ENCODE results near the gene CYLD.

CYLD gene

GRCh38 chr16:50778284-50779163 lies 36.6 kb downstream of the CYLD start:
- no peak for TF ChIP-seq CTCF (IDR thresholded peaks at IDR 0.05)
- Histone ChIP-seq H3K4me3 (no peak overlapping the region), H3K27ac (no peak overlapping the region)
- no peak for DNase-seq (ENCODE audit: low spot score)

DNA sequence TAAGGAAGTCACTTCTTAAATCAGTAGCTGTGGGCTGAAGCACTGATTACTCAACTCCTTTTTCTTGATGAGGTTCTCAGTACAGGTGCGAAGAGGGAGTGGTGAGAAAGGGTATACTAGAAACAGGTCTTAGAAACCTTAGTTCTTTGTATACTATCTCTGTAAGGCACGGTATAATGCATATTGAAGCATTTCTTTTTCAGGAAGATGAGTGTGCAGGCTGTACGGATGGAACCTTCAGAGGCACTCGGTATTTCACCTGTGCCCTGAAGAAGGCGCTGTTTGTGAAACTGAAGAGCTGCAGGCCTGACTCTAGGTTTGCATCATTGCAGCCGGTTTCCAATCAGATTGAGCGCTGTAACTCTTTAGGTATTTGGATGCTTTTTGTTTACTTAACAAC lies 39.2 kb downstream of the CYLD start:
- no peak overlapping the region for H3K27ac ChIP-seq
- DNase-seq (ENCODE audit: low spot score) = no peak
- H3K4me3 ChIP-seq = no peak overlapping the region
- TF ChIP-seq CTCF (IDR thresholded peaks at IDR 0.05) = no peak

DNA sequence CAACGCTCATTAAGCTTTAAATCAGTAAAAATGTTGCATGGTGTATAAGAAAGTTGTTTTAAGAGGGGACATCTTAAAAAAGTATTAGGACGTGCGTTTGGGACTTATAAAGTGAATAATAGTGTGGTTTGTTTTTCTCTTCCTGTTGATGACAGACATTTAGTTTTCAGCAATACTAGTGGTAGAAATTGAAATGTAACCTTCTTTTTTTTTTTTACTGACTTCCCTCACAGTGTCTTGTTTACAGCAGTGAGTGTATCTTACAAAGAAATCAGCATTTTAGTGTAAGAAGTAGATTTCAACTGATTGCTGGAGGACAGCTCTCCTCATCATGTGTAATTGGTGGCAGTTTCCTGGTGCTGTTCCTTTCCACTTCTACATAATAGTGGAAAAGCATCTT lies 39.6 kb downstream of the CYLD start:
- H3K27ac ChIP-seq = no peak overlapping the region
- no peak for TF ChIP-seq CTCF (IDR thresholded peaks at IDR 0.05)
- DNase-seq (ENCODE audit: low spot score) = no peak
- no peak overlapping the region for H3K4me3 ChIP-seq

- no peak for DNase-seq (ENCODE audit: low spot score)
- TF ChIP-seq CTCF (IDR thresholded peaks at IDR 0.05) = no peak
- no peak overlapping the region for H3K27ac ChIP-seq
- no peak overlapping the region for H3K4me3 ChIP-seq
These were observed 47.9 kb downstream of the CYLD start for GRCh38 chr16:50789757-50790156.

- TF ChIP-seq CTCF (IDR thresholded peaks at IDR 0.05) = no peak
- no peak for DNase-seq (ENCODE audit: low spot score)
- Histone ChIP-seq H3K27ac (no peak overlapping the region), H3K4me3 (no peak overlapping the region)
These were observed 49.6 kb downstream of the CYLD start for GRCh38 chr16:50791522-50791921.

DNA sequence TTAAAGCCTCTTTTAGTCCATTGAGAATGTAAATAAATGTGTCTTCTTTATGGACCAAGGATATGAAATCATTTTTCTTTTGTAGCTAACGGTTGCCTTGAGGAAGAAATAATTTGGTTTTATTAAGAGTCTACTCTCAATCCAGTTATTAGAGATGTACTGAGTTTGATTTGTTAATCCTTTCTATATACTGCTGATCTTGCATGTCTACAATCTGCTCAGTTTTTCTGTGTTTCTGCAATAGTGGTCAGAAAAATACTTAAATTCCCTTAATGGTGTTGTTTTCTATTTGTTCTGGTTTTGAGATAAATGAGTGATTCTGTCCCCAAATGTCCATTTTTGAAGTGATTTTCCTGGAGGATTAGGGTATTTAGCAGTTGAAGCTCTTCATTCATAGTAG lies 54.9 kb downstream of the CYLD start:
- H3K27ac ChIP-seq = no peak overlapping the region
- no peak for TF ChIP-seq CTCF (IDR thresholded peaks at IDR 0.05)
- no peak overlapping the region for H3K4me3 ChIP-seq
- no peak for DNase-seq (ENCODE audit: low spot score)

- Histone ChIP-seq H3K27ac (no peak overlapping the region), H3K4me3 (no peak overlapping the region)
- no peak for DNase-seq (ENCODE audit: low spot score)
- no peak for TF ChIP-seq CTCF (IDR thresholded peaks at IDR 0.05)
These were observed 55.6 kb downstream of the CYLD start for GRCh38 chr16:50797456-50797855.

Measured in coronary artery (tissue), 2 donors.